ENCODE results near the gene CECR2.
A peak's percentile ranks its signal among the peaks of the same experiment; 100 is the strongest.

Gene CECR2

DNA sequence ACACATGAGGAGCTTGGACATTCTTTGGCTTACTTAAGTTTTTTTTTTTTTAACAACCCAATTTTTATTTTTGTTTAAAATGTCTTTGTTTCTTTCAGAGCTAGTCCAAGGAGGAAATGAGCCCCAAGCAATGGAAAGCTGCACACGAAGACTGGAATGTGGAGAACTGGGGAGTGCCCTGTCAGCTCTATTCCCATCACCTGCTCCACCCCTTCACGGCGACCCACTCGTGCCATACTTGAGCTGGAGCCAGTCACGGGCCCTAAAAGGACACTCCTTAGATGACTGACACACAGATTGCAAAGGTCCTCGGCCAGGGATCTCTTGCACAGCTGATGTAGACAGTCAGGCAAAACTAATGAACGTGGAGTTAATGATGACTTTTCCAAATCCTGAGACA lies 183.5 kb downstream of the CECR2 start:
- Histone ChIP-seq H3K27me3 (ENCODE audit: insufficient read depth, poor library complexity, severe bottlenecking) (no peaks in the 10 kb centered on the region), H3K27ac (replicated peaks) (no peak overlapping the region), H3K4me3 (replicated peaks; ENCODE audit: insufficient read depth, low read length) (no peak overlapping the region)
- TF ChIP-seq CTCF (IDR thresholded peaks at IDR 0.05; ENCODE audit: insufficient read depth, low read length) (no peak), REST (IDR thresholded peaks at IDR 0.05; ENCODE audit: insufficient replicate concordance, low read depth) (no peak), SPI1 (IDR thresholded peaks at IDR 0.05; ENCODE audit: borderline replicate concordance, low read depth) (no peak), GABPA (IDR thresholded peaks at IDR 0.05; ENCODE audit: low read depth) (no peak), POLR2AphosphoS5 (IDR thresholded peaks at IDR 0.05; ENCODE audit: low read depth) (no peak)
- DNase-seq (ENCODE audit: low read depth in 1 of 2, low spot score in 1 of 2) = no peak

- Histone ChIP-seq H3K27me3 (ENCODE audit: insufficient read depth, poor library complexity, severe bottlenecking) (no peaks in the 10 kb centered on the region), H3K4me3 (replicated peaks; ENCODE audit: insufficient read depth, low read length) (no peak overlapping the region), H3K27ac (replicated peaks) (no peak overlapping the region)
- no peak for TF ChIP-seq REST (IDR thresholded peaks at IDR 0.05; ENCODE audit: insufficient replicate concordance, low read depth)
- TF ChIP-seq GABPA (IDR thresholded peaks at IDR 0.05; ENCODE audit: low read depth) = no peak
- DNase-seq (ENCODE audit: low read depth in 1 of 2, low spot score in 1 of 2) = no peak
Measured at GRCh38 chr22:17554814-17555213, 185.6 kb downstream of the CECR2 start.

DNA sequence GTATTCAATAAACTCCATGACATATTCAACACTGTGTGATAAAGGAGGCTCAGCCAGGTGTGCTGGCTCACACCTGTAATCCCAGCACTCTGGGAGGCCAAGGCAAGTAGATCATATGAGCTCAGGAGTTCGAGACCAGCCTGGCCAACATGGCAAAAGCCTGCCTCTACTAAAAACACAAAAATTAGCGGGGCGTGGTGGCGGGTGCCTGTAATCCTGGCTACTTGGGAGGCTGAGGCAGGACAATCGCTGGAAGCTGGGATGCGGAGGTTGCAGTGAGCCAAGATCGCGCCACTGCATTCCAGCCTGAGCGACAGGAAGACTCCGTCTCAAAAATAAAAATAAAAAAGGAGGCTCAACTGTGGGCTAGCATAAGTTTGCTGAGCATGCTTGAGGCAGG lies 189.9 kb downstream of the CECR2 start:
- H3K4me3 ChIP-seq (replicated peaks; ENCODE audit: insufficient read depth, low read length) = no peak overlapping the region
- no peak for DNase-seq (ENCODE audit: low read depth in 1 of 2, low spot score in 1 of 2)
- TF ChIP-seq SPI1 (IDR thresholded peaks at IDR 0.05; ENCODE audit: borderline replicate concordance, low read depth) = no peak
- TF ChIP-seq POLR2AphosphoS5 (IDR thresholded peaks at IDR 0.05; ENCODE audit: low read depth) = no peak
- no peaks in the 10 kb centered on the region for H3K27me3 ChIP-seq (ENCODE audit: insufficient read depth, poor library complexity, severe bottlenecking)
- H3K27ac ChIP-seq (replicated peaks) = no peak overlapping the region

DNA sequence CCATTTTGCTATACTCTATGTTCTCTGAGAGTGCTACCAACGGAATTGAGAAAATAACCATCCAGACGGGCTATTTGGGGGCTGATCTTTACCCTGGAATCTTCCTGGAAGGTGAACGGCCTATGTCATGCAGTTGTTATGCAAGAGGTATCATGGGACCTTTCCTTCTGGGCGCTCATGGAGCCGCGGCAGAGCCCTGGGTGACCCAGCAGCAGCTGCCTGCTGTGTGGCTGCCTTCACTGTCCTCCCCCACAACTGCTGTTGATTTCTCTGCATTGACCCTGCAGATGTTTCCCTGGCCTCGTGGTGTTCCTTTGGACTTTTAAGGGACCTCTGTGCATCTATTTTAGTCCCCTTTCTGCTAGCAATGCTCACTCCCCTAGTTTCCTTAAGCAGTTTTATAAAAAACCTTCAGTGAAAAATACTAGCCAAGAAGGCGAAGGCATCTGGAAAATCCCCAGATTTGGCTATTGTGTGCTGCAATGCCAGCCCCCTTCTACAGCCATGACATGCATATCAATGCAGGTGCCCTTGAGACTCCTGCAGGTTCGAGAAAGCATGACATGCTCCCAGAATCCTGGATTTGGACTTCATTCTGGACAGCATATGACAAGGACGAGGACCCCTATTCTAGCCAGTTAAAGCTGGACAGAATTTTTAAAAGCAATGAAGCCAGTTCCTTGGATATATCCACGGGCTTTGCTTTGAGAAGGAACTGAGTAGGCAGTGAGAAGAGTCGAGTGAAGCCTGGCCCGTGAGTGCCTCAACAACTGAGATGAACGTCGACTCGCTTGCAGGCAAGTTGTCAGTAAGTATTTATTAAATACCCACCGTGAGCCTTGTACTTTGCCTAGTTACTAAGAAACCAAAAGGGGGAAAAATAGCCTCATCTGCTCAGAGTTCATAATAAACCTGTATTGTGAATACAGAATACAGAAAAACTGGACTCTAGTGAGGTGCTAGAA lies 193.9 kb downstream of the CECR2 start, which contains the start of gene SLC25A18:
Gene SLC25A18 (plus strand): TSS at position 593 of the 965 bp plus-strand sequence. CDS start 16,447 bp downstream, outside the sequence.
- Histone ChIP-seq H3K27me3 (ENCODE audit: insufficient read depth, poor library complexity, severe bottlenecking) (no peaks in the 10 kb centered on the region), H3K4me3 (replicated peaks; ENCODE audit: insufficient read depth, low read length) (no peak within 1 kb of the TSS), H3K27ac (replicated peaks) (no peak within 1 kb of the TSS)
- DNase-seq (ENCODE audit: low read depth in 1 of 2, low spot score in 1 of 2) = peak in 1 of 2 experiments; percentile 14
- TF ChIP-seq CTCF (IDR thresholded peaks at IDR 0.05; ENCODE audit: insufficient read depth, low read length) (no peak), GABPA (IDR thresholded peaks at IDR 0.05; ENCODE audit: low read depth) (no peak), SPI1 (IDR thresholded peaks at IDR 0.05; ENCODE audit: borderline replicate concordance, low read depth) (no peak), POLR2AphosphoS5 (IDR thresholded peaks at IDR 0.05; ENCODE audit: low read depth) (no peak), REST (IDR thresholded peaks at IDR 0.05; ENCODE audit: insufficient replicate concordance, low read depth) (no peak)
